OCI-LY3 (cell line): ENCODE data around the gene LRP1B.

ENCODE experiments used
- CTCF ChIP-seq: fragments of 200-600, 300-600 bp; sonication (generic); IDR thresholded peaks from 2 replicates; pipeline ENCODE4 v1.5.1; 2014; ENCODE audit warnings: antibody characterized with exemption, low read length, low read depth
- EZH2phosphoT487 ChIP-seq: fragments of 200-600 bp; shearing (Covaris generic); IDR thresholded peaks from 2 replicates; pipeline ENCODE4 v1.6.1; 2018; ENCODE audit warnings: antibody characterized with exemption, mixed run types, low read depth

- TF ChIP-seq EZH2phosphoT487 (no peak), CTCF (no peak)
Observed at GRCh38 chr2:141639809-141640208, 491.0 kb downstream of the LRP1B start.
